Sigmoid colon (tissue), 4 donors: ENCODE measurements around the gene OR2V1.

ENCODE experiments used
- EP300 ChIP-seq, 4 donors: sonication (generic); formaldehyde crosslinking; IDR thresholded peaks; one replicate each; pipeline ENCODE4 v1.6.1; 2017; ENCODE audit warnings: antibody characterized with exemption in 4 of 4
- POLR2A ChIP-seq, 2 donors: fragments of 450-650 bp; IDR thresholded peaks; one replicate each; pipeline ENCODE4 v1.6.1; 2016; ENCODE audit warnings: antibody characterized with exemption in 2 of 2, mild to moderate bottlenecking in 2 of 2, moderate library complexity in 2 of 2
- TF ChIP-seq, protein P1 (sequence below), 4 experiments: fragments of 450-650 bp in 3 of 4; fragments of 200-600 bp in 1 of 4; IDR thresholded peaks; one replicate each; pipeline ENCODE4 v1.5.1; 2016 to 2019; ENCODE audit warnings: antibody characterized with exemption in 4 of 4, mild to moderate bottlenecking in 3 of 4, moderate library complexity in 2 of 4

DNA sequence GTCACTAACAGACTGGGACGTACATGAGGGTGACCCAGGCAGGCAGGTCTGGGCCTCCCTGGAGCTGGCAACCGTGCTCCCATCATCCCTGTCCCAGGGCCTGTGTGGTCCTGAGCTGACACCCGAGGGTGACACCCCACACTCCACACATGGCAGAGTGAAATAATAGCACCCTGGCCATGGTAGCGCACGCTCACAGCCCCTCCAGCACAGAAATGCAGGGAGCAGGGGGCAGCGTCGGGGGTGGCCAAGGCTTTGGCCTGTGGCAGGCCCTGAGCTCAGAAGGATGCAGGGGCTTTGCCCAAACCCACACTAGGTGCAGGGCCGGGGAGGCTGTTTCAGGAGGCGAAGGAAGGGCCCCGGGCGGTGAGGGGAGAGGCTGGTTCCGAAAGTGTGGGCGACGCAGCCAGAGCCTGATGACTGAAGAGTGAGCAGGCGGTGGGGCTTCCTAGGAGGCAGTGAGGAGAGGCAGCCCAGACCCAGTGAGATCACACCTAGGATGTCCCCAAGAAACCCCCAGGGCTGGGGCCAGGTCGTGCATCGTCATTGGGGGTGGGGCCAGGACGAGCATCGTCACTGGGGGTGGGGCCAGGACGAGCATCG, 29.3 kb upstream of the OR2V1 start:
- TF ChIP-seq, protein P1, sequence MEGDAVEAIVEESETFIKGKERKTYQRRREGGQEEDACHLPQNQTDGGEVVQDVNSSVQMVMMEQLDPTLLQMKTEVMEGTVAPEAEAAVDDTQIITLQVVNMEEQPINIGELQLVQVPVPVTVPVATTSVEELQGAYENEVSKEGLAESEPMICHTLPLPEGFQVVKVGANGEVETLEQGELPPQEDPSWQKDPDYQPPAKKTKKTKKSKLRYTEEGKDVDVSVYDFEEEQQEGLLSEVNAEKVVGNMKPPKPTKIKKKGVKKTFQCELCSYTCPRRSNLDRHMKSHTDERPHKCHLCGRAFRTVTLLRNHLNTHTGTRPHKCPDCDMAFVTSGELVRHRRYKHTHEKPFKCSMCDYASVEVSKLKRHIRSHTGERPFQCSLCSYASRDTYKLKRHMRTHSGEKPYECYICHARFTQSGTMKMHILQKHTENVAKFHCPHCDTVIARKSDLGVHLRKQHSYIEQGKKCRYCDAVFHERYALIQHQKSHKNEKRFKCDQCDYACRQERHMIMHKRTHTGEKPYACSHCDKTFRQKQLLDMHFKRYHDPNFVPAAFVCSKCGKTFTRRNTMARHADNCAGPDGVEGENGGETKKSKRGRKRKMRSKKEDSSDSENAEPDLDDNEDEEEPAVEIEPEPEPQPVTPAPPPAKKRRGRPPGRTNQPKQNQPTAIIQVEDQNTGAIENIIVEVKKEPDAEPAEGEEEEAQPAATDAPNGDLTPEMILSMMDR (IDR thresholded peaks at IDR 0.05): no peak
- TF ChIP-seq EP300 (IDR thresholded peaks at IDR 0.05): no peak
- TF ChIP-seq POLR2A (IDR thresholded peaks at IDR 0.05): no peak
